Testis (tissue), 3 donors: Measurements from ENCODE around the gene EPB41L2. TPM values are rescaled to one million over a fixed set of nuclear protein-coding genes. Genes with fewer than 3 reads are reported as not detected.

Experiments
- DNase-seq: peaks from one replicate; pipeline ENCODE4 v3.0.0-alpha.2; 2019
- H3K27ac ChIP-seq, 2 donors: fragments of 200-600 bp; sonication (generic); one replicate each; pipeline ENCODE4 v1.5.1; 2019
- H3K27me3 ChIP-seq: fragments of 200-600 bp; sonication (generic); one replicate; pipeline ENCODE4 v1.5.1; 2019
- H3K36me3 ChIP-seq: fragments of 200-600 bp; sonication (generic); one replicate; pipeline ENCODE4 v1.5.1; 2017; ENCODE audit warnings: low read depth; ENCODE audit errors: missing control alignments
- H3K4me1 ChIP-seq: fragments of 200-600 bp; sonication (generic); one replicate; pipeline ENCODE4 v1.5.1; 2019
- H3K4me3 ChIP-seq, 2 donors: fragments of 200-600 bp; sonication (generic); one replicate each; pipeline ENCODE4 v1.5.1; 2017 to 2019
- H3K9me3 ChIP-seq: fragments of 200-600 bp; sonication (generic); one replicate; pipeline ENCODE4 v1.5.1; 2017
- POLR2A ChIP-seq: fragments of 450-650 bp; IDR thresholded peaks from one replicate; pipeline ENCODE4 v1.6.1; 2017; ENCODE audit warnings: antibody characterized with exemption, mild to moderate bottlenecking, moderate library complexity
- WGBS, 2 donors: methylation state at CpG; one replicate each; pipeline ENCODE4 v1.1.5; 2018; 5-methylcytosine and 5-hydroxymethylcytosine counted together
- intact Hi-C: fragments of 100-400 bp; cut with DNase I; formaldehyde crosslinking; loops from one replicate; pipeline ENCODE4 v1.15.1; 2023; ENCODE audit warnings: low total_unique reads
- polyA plus RNA-seq: library from polyadenylated mRNA; stranded (reverse); fragments of 350-450 nt; fragmentation: Illumina TruSeq; extraction: RNeasy Lipid Tissue Mini Kit (QIAGEN cat#74804); gene quantifications from one replicate; pipeline ENCODE4 v1.2.3, GENCODE V29; 2014; ENCODE audit warnings: low read depth, low replicate concordance; ENCODE audit not compliant: insufficient read depth
- total RNA-seq, 2 donors: library from RNA; depleted of rRNA; stranded (reverse); fragments of >200 nt; gene quantifications; one replicate each; pipeline ENCODE4 v1.2.3, GENCODE V29; 2016
- TF ChIP-seq, protein P1 (sequence below), 3 experiments: fragments of 450-650 bp in 2 of 3; fragments of 200-600 bp in 1 of 3; sonication (generic) in 1 of 3; IDR thresholded peaks; one replicate each; pipeline ENCODE4 v1.5.1; 2016 to 2019; ENCODE audit warnings: antibody characterized with exemption in 3 of 3, mild to moderate bottlenecking in 2 of 3, moderate library complexity in 1 of 3

Gene EPB41L2
- total and polyA plus RNA-seq, 3 donors from 2014 or later = 131 to 206 (median 139) TPM

DNA sequence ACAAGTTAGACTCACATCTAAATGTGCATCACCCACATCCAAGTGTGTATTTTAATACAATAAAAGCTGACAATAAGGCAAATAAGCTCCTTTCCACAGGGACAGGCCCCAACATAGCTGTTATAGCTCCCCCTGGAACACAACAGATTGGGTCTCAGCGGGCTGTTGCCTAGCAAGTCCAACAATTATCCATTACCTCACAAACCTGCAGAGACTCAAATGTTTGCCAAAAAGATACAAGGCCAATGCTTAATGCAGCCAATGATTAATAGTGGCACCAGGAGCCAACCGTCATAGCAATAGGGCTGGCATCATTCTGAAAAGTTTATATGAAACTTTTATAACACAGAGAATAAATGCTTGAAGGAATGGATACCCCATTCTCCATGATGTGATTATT, 35.7 kb downstream of the EPB41L2 start:
- 93 to 96% methylated on average over 2 of the region's 2 CpGs for WGBS, 2 donors
- TF ChIP-seq, protein P1, sequence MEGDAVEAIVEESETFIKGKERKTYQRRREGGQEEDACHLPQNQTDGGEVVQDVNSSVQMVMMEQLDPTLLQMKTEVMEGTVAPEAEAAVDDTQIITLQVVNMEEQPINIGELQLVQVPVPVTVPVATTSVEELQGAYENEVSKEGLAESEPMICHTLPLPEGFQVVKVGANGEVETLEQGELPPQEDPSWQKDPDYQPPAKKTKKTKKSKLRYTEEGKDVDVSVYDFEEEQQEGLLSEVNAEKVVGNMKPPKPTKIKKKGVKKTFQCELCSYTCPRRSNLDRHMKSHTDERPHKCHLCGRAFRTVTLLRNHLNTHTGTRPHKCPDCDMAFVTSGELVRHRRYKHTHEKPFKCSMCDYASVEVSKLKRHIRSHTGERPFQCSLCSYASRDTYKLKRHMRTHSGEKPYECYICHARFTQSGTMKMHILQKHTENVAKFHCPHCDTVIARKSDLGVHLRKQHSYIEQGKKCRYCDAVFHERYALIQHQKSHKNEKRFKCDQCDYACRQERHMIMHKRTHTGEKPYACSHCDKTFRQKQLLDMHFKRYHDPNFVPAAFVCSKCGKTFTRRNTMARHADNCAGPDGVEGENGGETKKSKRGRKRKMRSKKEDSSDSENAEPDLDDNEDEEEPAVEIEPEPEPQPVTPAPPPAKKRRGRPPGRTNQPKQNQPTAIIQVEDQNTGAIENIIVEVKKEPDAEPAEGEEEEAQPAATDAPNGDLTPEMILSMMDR (IDR thresholded peaks at IDR 0.05) = no peak
- no peak for TF ChIP-seq POLR2A
- intact Hi-C loops = no loop called here
- Histone ChIP-seq H3K4me1 (peaks cover under 1% of the 10 kb centered on the region), H3K9me3 (no peaks in the 10 kb centered on the region), H3K27ac (no peak overlapping the region), H3K36me3 (no peaks in the 10 kb centered on the region), H3K27me3 (no peaks in the 10 kb centered on the region), H3K4me3 (no peak overlapping the region)
- DNase-seq = no peak

DNA sequence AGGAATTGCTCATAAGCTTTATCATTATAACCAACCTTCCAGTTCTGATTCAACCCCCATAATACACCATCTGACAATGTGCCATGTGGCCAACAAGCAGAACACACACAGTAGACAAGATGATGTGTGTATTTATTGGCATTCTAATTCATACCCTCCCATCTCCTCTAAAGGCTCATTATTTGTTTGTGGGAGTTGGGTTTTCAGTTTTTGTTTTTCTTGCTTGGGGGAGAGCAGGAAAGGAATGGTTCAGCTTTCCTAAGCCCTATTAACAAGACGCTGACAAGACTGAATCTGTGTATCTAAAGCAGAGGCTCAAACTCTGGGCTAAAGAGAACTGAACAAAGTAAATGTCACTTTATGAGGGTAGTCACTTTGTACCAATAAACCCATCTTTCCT, 36.8 kb downstream of the EPB41L2 start:
- no peak for TF ChIP-seq POLR2A
- TF ChIP-seq, protein P1 (IDR thresholded peaks at IDR 0.05) = no peak
- H3K36me3 ChIP-seq = no peaks in the 10 kb centered on the region
- H3K4me1 ChIP-seq = no peaks in the 10 kb centered on the region
- H3K4me3 ChIP-seq = no peak overlapping the region
- DNase-seq = no peak
- WGBS, 2 donors = 90% methylated on average over 1 of the region's 1 CpG
- H3K9me3 ChIP-seq = no peaks in the 10 kb centered on the region
- no peak overlapping the region for H3K27ac ChIP-seq
- H3K27me3 ChIP-seq = no peaks in the 10 kb centered on the region
- intact Hi-C loops = no loop called here

- H3K27ac ChIP-seq = no peak overlapping the region
- no peaks in the 10 kb centered on the region for H3K36me3 ChIP-seq
- intact Hi-C loops = no loop called here
- DNase-seq = no peak
- no peak overlapping the region for H3K4me3 ChIP-seq
- H3K4me1 ChIP-seq = no peaks in the 10 kb centered on the region
- no peaks in the 10 kb centered on the region for H3K9me3 ChIP-seq
- H3K27me3 ChIP-seq = no peaks in the 10 kb centered on the region
- 96 to 97% methylated on average over 6 of the region's 6 CpGs for WGBS, 2 donors
- TF ChIP-seq POLR2A = no peak
- TF ChIP-seq, protein P1 (IDR thresholded peaks at IDR 0.05) = no peak
These were observed 38.5 kb downstream of the EPB41L2 start for GRCh38 chr6:131024565-131024964.

DNA sequence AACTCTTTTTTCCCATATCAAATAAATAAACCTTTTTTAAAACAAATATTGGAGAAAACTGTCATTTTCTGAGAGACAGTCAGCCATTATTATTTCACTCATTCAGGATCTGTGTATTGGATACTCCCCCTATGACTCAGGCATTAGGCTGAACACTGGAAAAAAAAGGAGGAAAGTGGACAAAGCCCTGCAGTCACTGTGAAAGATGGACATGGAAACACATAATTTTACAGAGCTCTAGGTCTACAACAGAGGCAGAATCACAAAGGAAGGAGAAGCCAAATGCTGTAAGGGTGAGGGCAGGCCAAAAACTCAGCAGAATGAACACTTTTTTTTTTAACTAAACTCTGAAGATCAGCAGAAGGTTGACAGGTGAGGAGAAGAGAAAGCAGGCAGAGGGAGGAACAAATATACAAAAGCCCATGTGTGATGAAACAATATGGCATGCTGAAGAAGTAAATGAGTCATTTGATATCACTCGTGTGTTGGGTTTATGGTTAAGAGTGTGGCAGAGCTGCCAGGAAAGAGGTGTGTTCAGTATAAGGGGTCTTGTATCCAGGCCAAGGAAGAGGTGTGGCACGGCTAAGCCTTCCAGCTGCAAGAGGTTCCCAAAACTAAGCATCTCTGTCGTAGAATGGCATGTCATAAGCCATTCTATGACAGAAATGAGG, 39.1 kb downstream of the EPB41L2 start:
- no peak for TF ChIP-seq POLR2A
- TF ChIP-seq, protein P1 (IDR thresholded peaks at IDR 0.05) = no peak
- no peak overlapping the region for H3K27ac ChIP-seq
- intact Hi-C loops = no loop called here
- H3K27me3 ChIP-seq = no peaks in the 10 kb centered on the region
- H3K36me3 ChIP-seq = no peaks in the 10 kb centered on the region
- 87 to 93% methylated on average over 3 of the region's 3 CpGs for WGBS, 2 donors
- no peaks in the 10 kb centered on the region for H3K9me3 ChIP-seq
- no peaks in the 10 kb centered on the region for H3K4me1 ChIP-seq
- no peak for DNase-seq
- H3K4me3 ChIP-seq = no peak overlapping the region

DNA sequence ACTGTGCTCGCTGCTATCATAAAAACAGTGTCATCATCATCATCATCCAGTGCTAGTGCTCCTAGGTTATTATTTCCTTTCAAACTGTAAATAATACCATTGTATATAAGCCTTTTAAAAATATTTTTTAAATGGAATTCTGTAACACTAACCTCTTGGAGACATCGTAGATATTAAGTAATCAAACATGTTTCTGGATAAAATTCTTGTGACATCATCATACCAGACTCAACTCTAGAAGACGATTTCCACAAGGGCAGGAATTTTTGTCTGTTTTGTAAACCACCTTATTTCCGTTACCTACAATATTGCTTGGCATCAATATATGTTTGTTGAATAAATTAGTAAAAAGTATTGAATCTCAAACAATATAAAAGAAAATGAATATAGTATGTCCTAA, 40.4 kb downstream of the EPB41L2 start:
- H3K36me3 ChIP-seq = no peaks in the 10 kb centered on the region
- no peak overlapping the region for H3K4me3 ChIP-seq
- H3K27ac ChIP-seq = no peak overlapping the region
- 66 to 72% methylated on average over 4 of the region's 4 CpGs for WGBS, 2 donors
- intact Hi-C loops = no loop called here
- no peaks in the 10 kb centered on the region for H3K4me1 ChIP-seq
- no peaks in the 10 kb centered on the region for H3K9me3 ChIP-seq
- no peak for DNase-seq
- no peaks in the 10 kb centered on the region for H3K27me3 ChIP-seq
- no peak for TF ChIP-seq POLR2A
- TF ChIP-seq, protein P1 (IDR thresholded peaks at IDR 0.05) = no peak
